ENCODE measurements around the gene HERC5. TPM values are rescaled to one million over a fixed set of nuclear protein-coding genes. Genes with fewer than 3 reads are reported as not detected.

The HERC5 gene
- polyA plus RNA-seq, 1 donor from 2014 or later: 0.59 TPM

GRCh38 chr4:88549815-88550214 is 92.9 kb downstream of the HERC5 start:
- H3K27me3 ChIP-seq (ENCODE audit: insufficient read depth, low read depth, low read length): no peaks in the 10 kb centered on the region
- no peak overlapping the region for H3K4me2 ChIP-seq (ENCODE audit: low read length)
- no peaks in the 10 kb centered on the region for H3K36me3 ChIP-seq (ENCODE audit: insufficient read depth, low read length)
- H3K9me3 ChIP-seq (ENCODE audit: low read length): no peaks in the 10 kb centered on the region
- H4K20me1 ChIP-seq (ENCODE audit: insufficient read depth): no peaks in the 10 kb centered on the region
- no peak overlapping the region for H3K27ac ChIP-seq (ENCODE audit: low read length)
- H3K4me3 ChIP-seq (ENCODE audit: low read length): no peak overlapping the region
- no peaks in the 10 kb centered on the region for H3F3A ChIP-seq (ENCODE audit: insufficient read depth, low read length, poor library complexity, severe bottlenecking)
- no peaks in the 10 kb centered on the region for H3K9me2 ChIP-seq (ENCODE audit: insufficient read depth, low read length)
- no peak for TF ChIP-seq EZH2 (IDR thresholded peaks at IDR 0.05; ENCODE audit: borderline replicate concordance, insufficient read depth, low read length, poor library complexity, severe bottlenecking)
- H3K9ac ChIP-seq (ENCODE audit: low read length): no peak overlapping the region
- H2AFZ ChIP-seq (ENCODE audit: low read depth, low read length): no peak overlapping the region
- no peaks in the 10 kb centered on the region for H3K79me2 ChIP-seq (replicated peaks; ENCODE audit: insufficient read depth, low read length)

Other genes starting within 250 kb of the HERC5 start
- gene PPM1K, start 172.6 kb upstream of the HERC5 start, polyA plus RNA-seq: 162 and 177 TPM in 2 replicates
- 0.33 TPM in 1 of 2 replicates, not detected in the other for gene HERC6, start 78.3 kb upstream of the HERC5 start, polyA plus RNA-seq
- 251 and 287 TPM in 2 replicates for gene PYURF, start 66.7 kb downstream of the HERC5 start, polyA plus RNA-seq
- gene HERC3, start 135.4 kb downstream of the HERC5 start, polyA plus RNA-seq: 49.2 and 50.9 TPM in 2 replicates
- 44.2 and 53.1 TPM in 2 replicates for gene NAP1L5, start 240.7 kb downstream of the HERC5 start, polyA plus RNA-seq

Data from neural cell (in vitro differentiated cells).